ENCODE measurements around the gene TIMM17A.
"Not testable (repeated sequence)": the region's sequence is repeated elsewhere in the genome, so short reads cannot be mapped to it uniquely, and the experiment has no call there.

Gene TIMM17A

DNA sequence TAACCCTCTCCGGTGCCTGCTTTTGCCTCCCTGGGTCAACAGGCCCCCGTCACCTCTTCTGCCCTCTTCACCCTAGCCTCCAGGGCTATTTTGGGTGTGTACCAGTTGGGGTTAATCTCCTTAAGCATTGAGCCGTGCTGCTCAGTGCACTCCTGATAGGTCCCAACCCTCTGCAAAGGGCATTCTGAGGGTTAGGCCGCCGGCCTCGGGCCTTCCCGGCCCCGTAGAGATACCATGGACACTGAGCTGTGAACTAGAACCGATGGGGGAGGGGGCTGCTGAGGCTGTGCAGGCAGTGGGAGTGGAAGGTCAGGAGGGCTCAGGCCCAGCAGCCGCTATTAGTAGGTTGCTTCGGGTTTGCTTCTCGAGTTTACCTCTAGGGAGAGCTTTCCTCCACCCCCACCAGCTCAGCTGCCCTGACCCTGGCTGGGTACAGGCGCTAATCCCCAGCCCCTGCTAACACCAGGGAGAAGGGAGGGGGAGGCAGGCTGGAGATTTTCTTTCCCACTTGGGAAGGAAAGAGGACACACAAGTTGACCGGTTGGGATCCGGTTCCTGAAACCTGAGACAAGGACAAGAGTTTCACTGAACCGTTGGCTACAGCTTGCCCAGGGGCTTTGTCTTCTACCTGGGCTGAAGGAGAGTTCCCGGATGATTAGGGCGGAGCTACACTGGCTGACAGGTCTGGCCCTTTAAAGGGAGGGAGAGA, 13.7 kb upstream of the TIMM17A start:
- DNase-seq = peak; percentile 25

DNA sequence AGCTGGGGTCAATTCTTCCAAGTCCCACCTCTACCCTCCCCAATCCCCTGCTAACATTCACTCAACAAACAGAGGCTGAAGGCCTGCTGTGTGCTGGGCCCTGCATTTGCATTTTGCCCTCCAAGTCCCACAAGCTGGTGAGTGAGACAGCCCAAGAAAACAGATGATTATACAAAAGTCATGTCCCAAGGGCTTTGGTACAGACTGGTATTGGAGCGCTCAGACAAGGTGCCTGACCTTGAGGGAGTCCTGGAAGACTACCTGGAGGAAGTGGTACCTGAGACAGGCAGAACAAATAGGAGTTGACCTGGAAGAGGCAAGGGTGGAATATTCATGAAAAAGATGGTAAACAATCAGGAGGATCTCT, 13.2 kb upstream of the TIMM17A start:
- DNase-seq = no peak

- DNase-seq = no peak
Observed at GRCh38 chr1:201944002-201944401, 11.3 kb upstream of the TIMM17A start.

GRCh38 chr1:201944639-201945038, 10.7 kb upstream of the TIMM17A start:
- DNase-seq = no peak

DNA sequence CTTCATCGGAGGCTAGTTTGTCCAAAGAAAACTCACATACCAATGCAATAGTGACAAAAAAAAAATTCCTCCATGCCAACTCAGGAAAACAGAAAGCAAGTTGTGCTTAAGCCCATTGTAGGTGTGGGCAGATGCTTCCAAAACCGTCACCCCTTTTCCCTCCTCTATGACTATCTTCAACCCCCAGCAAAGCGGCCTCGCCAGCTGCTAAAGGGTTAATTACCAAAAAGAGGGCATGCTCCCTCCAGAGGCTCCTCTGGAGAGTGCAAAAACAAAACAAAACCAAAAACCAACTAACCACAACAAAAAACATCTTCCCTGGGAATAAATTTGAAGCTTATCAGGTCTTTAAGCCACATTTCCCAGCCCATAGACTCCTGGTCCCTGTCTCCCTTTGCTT, 10.1 kb upstream of the TIMM17A start:
- DNase-seq = no peak

DNA sequence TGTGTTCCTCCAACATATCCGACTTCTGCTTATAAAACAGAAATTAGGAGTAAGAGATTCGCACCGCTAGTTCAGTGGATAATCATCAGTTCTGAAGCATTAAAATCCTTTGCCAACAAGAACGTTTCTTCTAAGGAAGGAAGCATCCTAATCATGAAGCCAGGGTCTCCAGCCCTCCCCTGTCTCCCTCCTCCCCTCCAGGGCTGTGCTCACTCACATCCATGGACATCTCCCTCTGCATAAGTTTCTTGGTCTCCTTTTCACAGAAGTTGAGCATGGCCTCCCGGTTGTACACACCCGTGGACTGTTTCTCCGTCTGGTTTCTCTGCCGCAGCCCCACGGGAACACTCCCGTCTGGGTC, 9.5 kb upstream of the TIMM17A start:
- no peak for DNase-seq

GRCh38 chr1:201946224-201946908, 8.9 kb upstream of the TIMM17A start, which contains the start of gene LMOD1:
TSS of gene LMOD1 (minus strand) at chr1:201946548. CDS start at chr1:201946340, 208 bp downstream.
- peak; percentile 83 for DNase-seq

- DNase-seq = no peak
Observed at GRCh38 chr1:201947697-201948008, 7.7 kb upstream of the TIMM17A start.

DNA sequence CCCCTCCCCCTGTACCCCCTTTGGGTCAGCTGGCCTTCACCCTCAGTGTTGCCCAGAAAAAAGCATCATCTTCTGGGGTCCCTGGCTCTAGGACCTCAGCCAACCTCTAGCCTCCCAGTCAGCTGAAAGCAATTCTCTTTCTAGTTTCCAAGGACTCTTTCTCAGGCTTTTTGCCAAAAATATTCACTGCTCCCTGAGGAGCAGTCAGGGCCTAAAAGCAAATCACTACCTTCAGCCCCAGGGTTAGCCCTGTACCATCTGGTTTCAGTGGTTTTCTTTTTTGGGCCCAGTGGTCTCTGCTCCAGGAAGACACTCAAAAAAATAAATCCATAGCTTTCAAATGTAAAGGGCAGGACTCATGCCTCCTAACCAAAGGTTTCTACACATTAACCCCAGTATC, 5.8 kb upstream of the TIMM17A start:
- DNase-seq = no peak

DNA sequence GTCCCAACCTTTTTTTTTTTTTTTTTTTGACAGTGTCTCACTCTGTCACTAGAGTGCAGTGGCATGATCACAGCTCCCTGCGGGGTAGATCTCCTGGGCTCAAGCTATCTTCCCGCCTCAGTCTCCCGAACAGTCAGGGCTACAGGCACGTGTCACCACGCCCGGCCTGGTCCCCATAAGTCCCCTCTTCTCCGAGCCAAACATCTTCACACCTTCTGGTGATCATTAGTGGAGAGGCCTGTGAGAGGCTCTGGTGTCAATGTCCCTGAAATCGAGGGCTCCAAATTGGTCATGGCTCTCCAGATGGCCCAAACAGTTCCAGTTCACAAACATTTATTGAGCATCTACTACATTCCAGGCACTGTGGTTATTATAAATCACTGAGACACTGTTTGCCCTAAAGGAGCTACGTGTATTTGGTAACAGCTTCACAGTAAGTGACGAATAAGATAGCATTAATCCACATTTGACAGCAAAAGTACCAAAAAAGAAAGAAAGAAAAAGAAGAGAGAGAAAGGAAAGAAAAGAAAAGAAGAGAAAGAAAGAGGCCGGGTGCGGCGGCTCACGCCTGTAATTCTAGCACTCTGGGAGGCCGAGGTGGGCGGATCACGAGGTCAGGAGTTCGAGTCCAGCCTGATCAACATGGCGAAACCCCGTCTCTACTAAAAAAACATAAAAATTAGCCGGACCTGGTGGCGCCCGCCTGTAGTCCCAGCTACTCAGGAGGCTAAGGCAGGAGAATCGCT, 867 bp upstream of the TIMM17A start:
- no peak for DNase-seq

DNA sequence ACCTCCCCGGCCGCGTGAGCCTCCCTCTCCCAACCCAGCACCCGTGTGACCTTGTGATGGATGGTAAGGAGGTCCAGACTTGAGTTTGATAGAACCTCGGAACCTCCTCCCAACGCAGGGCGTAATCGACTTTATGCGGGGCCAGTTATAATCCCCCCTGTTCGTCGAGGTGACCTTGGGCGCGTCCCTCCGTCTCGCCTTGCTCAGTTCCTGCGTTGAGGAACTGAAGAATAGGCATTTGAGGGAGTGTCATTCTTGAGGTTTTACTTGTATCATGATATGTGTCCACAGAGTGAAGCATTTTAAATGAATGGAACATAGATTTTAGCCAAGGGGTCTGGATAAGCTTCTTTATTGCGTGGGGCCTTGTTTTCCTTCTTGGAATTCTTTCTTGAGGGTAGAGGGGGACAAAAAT, 433 bp downstream of the TIMM17A start:
- no peak for DNase-seq

DNA sequence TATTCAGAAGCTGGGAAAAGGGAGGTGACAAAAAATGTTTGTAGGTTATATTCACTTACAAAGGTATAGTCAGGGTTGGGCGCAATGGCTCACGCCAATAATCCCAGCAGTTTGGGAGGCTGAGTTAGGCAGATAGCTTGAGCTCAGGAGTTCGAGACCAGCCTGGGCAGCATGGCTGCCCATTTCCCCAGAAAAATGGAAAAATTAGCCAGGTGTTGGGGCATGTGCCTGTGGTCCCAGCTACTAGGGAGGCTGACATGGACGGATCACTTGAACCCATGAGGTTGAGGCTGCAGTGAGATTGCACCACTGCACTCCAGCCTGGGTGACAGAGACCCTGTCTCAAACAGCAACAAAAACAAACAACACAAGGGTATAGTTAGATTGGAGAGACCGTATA, 3.0 kb downstream of the TIMM17A start:
- no peak for DNase-seq

DNA sequence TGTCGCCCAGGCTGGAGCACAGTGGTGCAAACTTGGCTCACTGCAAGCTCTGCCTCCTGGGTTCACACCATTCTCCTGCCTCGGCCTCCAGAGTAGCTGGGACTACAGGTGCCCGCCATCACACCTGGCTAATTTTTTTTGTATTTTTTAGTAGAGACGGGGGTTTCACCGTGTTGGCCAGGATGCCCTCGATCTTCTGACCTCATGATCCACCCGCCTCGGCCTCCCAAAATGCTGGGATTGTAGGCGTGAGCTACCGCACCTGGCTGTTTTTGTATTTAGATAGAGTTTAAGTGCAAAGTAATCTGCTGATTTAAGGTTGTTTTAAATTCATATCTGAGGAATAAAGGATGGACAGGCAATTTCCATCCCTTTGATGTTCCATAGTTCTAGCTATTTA, 7.1 kb downstream of the TIMM17A start:
- DNase-seq = not testable (repeated sequence)

- no peak for DNase-seq
Observed at GRCh38 chr1:201964261-201964660, 9.0 kb downstream of the TIMM17A start.

GRCh38 chr1:201966171-201966570, 10.9 kb downstream of the TIMM17A start:
- peak; percentile 16 for DNase-seq

DNA sequence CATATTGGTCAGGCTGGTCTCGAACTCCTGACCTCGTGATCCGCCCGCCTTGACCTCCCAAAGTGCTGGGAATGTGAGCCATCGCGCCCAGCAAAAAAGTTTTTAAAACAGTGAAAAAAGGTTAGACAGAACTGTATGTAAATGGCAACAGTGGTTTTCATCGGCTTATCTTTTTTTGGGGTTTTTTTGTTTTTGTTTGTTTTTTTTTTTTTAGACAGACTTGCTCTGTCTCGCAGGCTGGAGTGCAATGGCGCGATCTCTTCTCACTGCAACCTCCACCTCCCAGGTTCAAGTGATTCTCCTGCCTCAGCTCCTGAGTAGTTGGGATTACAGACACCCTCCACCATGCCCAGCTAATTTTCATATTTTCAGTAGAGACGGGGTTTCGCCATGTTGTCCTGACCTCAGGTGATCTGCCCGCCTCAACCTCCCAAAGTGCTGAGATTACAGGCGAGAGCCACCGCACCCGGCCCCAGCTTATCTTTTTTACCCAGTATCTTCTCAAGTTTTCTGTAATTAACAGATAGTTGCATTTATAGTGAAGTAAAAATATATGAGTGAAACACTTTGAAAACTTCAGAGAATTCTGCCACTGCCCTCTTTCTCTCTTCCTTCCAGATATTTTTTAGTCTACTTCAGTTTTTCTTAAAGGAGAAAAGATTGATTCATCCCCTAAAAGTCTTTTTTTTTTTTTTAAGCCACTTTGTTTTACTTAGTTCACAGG, 13.1 kb downstream of the TIMM17A start:
- DNase-seq = no peak

DNA sequence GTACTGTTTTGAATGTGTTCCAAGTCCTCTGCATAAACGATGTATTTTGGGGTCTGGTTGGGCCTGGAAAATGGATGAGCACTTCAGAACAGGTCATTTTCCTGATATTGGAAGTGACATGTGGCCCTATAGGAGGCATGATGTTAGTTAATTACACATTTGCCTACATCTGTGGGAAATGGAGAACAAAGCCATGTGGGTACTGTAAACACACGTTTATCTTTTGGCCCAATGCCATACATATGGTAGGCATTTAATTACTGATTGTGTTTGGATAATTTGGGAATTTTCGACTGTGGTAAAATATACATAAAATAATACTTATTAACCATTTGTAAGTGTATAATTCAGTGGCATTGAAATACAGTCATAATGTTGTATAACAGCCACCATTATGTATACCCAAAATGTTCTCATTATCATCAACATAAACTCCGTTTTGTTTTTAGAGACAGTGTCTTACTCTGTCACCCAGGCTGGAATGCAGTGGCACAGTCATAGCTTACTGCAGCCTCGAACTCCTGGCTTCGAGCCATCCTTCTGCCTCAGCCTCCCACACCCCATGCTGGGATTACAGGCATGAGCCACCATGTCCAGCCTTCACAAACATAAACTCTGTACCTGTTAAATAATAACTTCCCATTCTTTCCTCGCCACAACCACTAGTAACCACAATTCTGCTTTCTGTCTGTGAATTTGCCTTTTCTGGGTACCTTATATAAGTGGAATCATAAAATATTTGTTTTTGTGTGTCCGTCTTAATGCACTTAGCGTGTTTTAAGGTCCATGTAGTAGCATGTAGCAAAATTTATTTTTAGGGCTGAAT, 15.2 kb downstream of the TIMM17A start:
- DNase-seq = peak; percentile 63

GRCh38 chr1:201982082-201982622, 26.8 kb downstream of the TIMM17A start:
- peak; percentile 82 for DNase-seq

DNA sequence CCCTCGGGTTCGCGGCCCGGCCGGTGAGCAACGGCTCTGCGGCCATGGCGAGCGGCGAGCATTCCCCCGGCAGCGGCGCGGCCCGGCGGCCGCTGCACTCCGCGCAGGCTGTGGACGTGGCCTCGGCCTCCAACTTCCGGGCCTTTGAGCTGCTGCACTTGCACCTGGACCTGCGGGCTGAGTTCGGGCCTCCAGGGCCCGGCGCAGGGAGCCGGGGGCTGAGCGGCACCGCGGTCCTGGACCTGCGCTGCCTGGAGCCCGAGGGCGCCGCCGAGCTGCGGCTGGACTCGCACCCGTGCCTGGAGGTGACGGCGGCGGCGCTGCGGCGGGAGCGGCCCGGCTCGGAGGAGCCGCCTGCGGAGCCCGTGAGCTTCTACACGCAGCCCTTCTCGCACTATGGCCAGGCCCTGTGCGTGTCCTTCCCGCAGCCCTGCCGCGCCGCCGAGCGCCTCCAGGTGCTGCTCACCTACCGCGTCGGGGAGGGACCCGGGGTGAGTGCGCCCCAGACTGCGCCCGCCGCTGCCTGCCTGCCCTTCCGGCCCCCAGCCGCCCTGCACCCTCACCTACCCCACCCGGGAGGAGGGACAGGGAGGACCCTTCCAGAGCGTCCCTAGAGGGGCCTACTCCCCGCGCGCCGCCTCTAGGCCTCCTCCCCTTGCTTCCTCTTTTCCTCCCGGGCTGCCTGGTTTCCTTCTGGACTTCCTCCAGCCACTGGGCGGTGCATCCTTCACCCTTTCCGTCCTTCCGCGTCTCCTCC, 27.5 kb downstream of the TIMM17A start, which contains the start of gene RNPEP:
Gene RNPEP, plus strand, starts transcription at position 26 of the 757 bp plus-strand sequence. Its CDS starts 19 bp downstream, at position 45.
- peak; percentile 74 for DNase-seq

GRCh38 chr1:201983380-201983805, 28.1 kb downstream of the TIMM17A start:
- DNase-seq = no peak

DNA sequence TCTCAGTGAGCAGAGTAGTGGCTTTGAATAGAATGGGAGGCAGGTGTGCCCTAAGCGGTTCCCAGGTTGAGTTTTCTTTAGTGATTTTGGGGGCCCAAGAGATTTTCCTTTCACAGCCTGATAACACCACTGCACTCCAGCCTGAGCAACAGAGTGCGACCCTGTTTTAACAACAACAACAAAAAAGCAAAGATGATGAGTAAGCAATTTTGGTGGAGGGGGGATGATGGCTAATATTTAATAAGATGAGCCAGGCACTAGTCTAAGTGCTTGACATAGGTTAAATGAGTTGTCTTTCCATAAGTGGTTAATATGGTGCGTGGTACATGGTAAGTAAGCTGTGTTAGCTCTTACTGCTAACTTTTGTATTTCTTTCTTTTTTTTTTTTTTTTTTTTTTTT, 29.1 kb downstream of the TIMM17A start:
- DNase-seq = no peak

Data from kidney glomerular epithelial cell (primary cell).